Activated CD4-positive, alpha-beta T cell treated with anti-CD3 and anti-CD28 coated beads for 24 hours (primary cell): ENCODE results near the gene G6PC2.
"Not testable (repeated sequence)": the region's sequence is repeated elsewhere in the genome, so short reads cannot be mapped to it uniquely, and the experiment has no call there.

Experiments
- DNase-seq, 2 donors: peaks; one replicate each; pipeline ENCODE4 v3.0.0-alpha.2; 2020; ENCODE audit warnings: low read depth in 2 of 2

Gene G6PC2

GRCh38 chr2:168907940-168908662 lies 7.0 kb downstream of the G6PC2 start:
- no peak for DNase-seq

DNA sequence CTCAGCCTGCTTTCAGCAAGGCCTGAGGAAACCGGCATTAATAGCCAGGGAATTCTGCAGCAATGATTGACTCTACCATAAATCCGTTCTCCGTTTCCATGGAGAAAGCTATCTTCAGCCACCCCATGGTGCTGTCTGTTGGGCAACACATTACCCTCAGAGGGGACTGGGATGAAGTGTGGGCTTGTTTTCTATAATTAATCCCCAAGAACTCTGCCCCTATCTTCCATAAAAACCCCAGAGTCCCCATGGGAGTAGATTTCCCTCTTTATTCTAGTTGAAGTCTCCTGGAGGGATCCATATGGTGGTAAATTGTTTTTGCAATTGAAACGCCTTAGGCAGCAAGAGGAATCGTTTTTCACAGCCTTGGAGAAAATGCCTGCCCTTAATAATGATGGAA lies 9.2 kb downstream of the G6PC2 start:
- no peak for DNase-seq

GRCh38 chr2:168912466-168912865 lies 11.4 kb downstream of the G6PC2 start:
- no peak for DNase-seq

GRCh38 chr2:168912901-168913369 lies 11.8 kb downstream of the G6PC2 start:
- no peak for DNase-seq

DNA sequence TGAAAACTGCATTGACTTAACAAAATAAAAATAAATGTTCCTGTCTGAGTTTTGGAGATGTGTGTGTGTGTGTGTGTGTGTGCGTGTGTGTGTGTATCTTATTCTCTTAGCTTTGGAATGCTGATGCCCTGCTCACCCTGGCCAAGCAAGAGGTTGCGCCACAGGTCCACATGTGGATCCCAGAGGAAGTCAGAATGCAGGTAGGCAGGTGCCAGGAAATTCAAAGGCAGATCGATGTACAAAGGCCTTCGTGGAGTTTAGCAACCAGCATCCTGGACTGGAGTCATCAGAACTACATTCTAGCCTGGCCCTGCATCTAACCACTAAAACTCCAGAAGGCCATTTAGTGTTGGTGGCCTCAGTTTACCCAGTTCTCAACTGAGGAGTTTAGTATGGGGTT lies 12.4 kb downstream of the G6PC2 start:
- DNase-seq, result no peak

DNA sequence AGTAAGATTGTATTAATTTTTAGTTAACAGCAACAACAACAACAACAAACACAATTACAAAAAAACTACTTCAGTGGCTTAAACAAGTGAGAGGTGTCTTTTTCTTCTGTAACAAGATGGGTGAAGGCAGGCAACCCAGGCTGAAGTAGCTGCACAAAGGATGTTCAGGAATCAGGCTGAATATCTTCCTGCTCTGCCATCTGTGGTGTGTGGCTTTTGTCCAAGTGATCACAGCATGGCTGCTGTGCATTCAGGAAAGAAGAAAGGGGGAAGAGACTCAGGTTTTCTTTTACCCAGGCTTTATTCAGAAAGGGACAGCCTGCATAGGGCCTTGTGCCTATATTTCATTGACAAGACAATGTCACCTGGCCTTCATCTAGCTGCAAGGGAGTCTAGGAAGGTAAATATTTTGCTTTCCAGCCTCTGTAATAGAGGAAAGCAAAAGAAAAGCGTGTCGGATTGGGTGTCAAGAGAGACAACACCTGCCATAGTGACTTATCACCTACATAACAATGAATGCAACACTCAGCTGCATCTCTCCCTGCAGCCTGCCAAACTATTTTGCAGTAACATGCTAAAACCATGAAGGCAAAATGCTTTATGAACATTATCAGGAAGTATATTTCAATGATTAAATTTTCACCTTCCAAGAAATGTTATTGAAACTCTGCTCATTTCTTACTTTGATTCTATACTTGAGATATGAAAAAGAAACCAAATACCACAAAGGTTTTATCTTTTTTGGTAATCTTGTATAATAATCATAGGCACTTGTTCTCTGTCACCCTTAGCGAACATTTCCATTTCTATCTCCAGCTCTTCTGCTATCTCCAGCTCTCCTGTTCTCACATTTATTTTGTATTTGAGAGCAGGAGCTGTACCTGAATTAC lies 14.6 kb downstream of the G6PC2 start:
- no peak for DNase-seq

DNA sequence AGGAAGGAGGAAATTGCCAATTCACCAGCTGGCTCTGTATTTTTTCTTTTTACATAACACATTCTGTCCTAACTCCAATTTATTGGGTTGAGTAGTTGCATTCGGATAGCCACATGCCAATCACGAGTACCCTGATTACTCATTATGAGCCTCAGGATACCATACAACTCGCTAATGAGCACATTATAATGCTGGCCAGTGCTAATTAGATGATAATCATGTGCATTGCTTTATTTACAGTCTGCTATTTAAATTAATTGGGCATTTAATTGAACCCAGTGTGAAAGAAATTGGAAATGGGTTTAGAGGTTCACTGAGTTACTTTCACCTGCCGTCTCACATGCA lies 15.2 kb downstream of the G6PC2 start:
- no peak for DNase-seq

DNA sequence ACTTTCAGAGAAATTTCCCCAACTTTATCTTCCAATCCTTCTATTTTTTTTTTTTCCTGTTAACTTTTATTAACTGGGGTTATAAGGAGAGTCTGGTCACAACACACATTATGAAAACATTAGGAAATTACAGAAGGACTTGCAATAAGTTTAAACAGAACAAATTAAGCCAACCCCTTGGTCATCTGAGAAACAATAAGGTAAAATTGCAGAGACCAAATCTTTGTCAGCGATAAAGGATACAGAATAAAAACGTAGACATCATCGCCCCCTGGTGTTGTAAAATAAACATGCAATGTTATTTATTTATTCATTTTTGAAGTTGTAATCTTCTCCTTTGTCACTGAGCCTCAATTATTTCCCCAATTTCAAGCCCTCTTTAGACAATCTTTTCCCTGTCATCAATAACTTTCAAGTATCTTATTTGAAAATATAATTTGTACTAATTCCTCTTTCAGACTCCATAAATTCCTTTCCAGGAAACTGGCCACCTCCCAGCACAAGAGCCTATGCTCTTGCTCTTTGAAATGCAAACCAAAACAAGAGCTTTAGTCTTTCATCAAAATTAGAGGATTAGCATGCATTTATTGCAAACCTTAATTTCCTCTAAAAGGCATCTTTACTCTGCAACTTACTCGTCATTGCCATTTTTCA lies 19.5 kb downstream of the G6PC2 start:
- DNase-seq, result no peak

DNA sequence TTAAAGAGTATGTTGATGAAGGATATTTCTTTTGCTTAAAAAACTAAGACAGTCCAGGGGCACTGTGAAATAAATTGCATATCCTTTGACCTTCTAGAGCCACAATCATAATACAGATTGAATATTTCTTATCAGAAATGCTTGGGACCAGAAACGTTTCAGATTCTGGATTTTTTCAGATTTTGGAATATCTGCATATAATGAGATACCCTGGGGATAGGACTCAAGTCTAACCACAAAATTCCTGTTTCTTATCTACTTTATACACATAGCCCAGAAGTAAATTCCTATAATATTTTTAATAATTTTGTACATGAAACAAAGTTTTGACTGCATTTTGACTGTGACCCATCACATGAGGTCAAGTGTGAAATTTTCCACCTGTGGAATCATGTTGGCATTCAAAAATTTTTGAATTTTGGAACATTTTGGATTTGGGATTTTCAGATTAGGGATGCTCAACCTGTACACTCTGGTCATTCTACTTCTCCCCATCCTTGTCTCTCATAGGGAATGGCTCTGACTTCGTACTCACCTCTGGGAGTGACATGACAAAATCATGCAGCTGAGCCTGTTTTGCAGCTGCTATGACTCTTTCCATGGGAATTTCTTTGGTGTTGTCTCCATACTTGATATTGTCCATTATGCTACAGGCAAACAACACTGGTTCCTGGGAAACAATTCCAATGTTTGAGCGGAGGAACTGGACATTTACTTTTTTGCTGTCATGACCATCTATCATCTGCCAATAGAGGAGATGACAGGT lies 25.7 kb downstream of the G6PC2 start:
- DNase-seq, result no peak

DNA sequence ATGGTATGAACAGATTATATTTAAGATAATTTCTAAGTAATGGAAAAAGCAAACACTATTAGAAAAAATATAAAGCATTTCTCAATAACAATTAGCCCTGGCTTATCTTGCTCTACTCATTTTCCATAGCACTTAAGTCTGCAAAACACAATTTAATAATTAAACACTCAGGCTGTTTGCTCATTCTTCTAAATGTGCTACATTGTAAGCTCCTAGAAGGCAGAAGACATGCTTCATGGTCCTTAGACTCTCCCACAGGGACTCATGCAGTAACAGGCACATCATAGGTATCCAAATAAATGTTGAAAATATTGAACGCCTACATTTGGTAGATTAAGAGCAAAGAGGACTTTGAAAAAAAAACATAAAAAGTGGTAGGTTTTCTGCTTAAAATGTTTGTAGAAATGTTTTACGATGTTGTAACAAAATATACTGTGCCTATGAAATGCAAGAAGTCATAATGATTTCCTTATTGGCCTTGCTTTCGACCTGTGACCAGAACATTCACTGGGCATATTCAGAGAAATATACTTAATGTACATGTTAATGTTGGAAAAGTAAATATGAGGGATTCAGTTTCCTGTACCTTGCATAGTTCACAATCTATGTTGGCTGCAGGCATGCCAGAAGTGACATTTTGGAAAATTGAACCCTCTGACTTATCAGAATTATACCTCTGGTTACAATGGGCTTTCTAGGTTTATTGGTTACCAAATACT lies 27.2 kb downstream of the G6PC2 start:
- no peak for DNase-seq

DNA sequence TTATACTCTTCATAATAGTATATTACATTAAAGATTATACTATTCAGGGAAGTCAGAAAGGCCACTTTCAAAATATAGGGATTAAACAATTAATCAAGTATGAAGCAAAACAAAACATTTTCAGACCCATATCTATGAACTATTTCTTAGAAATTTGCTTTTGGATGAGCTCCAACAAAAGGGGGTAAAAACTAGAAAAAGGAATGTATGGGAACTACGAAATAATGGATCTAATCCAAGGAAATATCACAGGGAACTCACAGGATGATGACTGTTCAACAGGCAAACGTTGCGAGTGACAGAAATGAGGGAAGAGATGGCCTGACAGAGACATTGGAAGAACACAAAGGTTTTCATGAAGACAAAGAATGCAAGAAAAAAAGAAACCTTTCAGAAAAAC lies 27.9 kb downstream of the G6PC2 start:
- no peak for DNase-seq

DNA sequence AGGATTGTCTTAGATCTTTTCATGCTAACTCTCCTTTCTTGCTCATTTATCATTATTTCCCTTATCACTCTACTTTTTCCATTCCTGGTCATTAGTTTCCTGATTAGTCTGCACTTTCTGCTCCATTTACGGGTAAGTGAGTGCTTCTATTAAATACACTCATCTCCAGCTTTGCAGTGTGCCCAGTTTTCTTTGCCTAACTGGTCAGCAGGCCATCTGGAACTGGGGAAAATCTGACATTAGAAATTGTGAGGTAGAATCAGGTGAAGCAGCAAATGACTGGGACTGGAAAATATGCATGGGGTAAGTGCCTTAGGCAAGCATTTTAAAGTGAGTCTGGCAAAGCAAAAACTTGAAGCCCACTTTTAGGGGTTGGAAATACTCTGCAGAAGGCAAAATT lies 29.2 kb downstream of the G6PC2 start:
- no peak for DNase-seq

GRCh38 chr2:168932174-168932573 lies 31.1 kb downstream of the G6PC2 start:
- DNase-seq, result not testable (repeated sequence)

- DNase-seq, result no peak
These were observed 33.7 kb downstream of the G6PC2 start for GRCh38 chr2:168934826-168935225.

- no peak for DNase-seq
These were observed 34.9 kb downstream of the G6PC2 start for GRCh38 chr2:168935810-168936581.

DNA sequence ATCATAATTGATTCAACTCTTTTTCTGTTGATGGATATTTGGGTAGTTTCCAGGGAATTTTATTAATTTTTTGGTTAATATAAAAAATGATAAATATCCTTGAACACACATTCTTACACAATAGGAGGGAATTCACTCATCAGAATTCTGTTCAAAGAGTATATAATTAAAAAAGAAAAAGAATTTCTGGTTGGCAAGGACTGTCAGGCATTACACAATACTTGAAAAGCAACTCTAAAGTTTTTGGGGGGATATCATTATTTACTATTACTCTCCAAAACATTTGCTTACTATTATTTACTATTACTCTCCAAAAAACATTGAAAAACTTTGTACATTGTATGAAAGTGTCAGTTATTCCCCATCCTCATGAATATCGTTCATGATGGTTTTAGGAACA lies 38.0 kb downstream of the G6PC2 start:
- no peak for DNase-seq

DNA sequence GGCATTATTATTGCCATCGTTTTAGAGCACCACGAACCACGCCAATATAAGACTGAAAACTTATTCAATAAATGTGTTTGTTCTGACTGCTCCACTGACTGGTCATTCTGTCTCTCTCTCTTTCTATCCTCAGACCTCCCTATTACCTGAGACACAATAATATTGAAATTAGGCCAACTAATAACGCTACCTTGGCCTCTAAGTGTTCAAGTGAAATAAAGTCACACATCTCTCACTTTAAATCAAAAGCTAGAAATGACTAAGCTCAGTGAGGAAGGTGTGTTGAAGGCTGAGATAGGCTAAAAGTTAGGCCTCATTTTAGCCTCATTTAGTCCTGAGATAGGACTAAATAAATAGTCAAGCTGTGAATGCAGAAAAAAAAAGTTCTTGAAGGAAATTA lies 38.8 kb downstream of the G6PC2 start:
- DNase-seq, result no peak

- no peak for DNase-seq
These were observed 40.2 kb downstream of the G6PC2 start for GRCh38 chr2:168941297-168941696.

DNA sequence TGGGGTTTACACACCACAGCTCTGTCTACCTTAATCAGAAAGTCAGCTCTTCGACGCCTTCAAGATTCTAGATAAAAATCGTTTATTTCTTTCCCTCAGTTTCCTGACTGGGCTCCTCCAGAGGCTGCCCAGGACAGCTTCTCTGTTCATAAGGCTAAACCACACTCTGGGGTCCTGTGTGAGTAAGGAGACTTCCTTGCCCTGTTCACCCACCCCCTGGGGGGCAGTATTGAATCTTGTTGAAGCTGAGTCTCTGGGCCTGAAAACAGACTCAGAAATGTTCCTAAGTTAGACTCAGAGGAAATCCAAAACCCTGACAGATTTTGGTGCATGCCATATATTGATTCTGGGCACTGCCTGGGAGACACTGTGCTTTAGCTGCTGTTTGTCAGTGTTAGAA lies 43.0 kb downstream of the G6PC2 start:
- DNase-seq, result no peak

DNA sequence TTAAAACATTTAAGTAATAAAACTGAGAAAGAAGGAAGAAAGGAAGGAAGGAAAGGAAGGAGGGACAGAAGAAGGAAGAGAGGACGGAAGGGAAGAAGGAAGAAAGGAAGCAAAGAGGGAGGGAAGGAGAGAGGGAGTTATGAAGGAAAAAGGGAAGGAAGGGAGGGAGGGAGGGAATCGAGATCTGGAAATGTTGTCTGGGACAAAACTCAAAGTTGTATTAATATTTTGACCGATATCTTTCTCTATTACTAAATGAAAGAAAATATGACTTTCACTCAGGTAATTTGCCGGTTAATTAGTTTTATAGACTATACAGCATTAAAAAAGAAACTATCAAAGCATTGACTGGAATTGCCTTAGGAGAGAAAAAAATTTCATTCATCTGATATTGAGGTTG lies 44.4 kb downstream of the G6PC2 start:
- no peak for DNase-seq
